SK-N-SH (cell line): ENCODE results near the gene VCP. TPM values are rescaled to one million over a fixed set of nuclear protein-coding genes. Genes with fewer than 3 reads are reported as not detected.

Experiments used
- CTCF ChIA-PET: fragments of 300-600, 350-600 bp; formaldehyde crosslinking; extraction: SDS; loops from one replicate; lab custom pipeline; 2021; lab: Yijun Ruan, JAX
- POLR2A ChIA-PET: fragments of 350-600 bp; sonication (Branson Sonifier 250); formaldehyde crosslinking; extraction: SDS; loops from one replicate; lab custom pipeline; 2020; ENCODE audit warnings: antibody characterized with exemption, inconsistent platforms; lab: Yijun Ruan, JAX
- DNase-seq: peaks from one replicate; pipeline ENCODE4 v3.0.0; 2012
- H2AFZ ChIP-seq: fragments of 200-600 bp; sonication (generic); 2 replicates; pipeline ENCODE4 v1.8.1; 2016; ENCODE audit warnings: antibody characterized with exemption, mild to moderate bottlenecking, low read depth
- H3F3A ChIP-seq: fragments of 200-600 bp; sonication (generic); replicated peaks from 2 replicates; pipeline ENCODE3; 2016; ENCODE audit warnings: antibody characterized with exemption, mild to moderate bottlenecking; ENCODE audit not compliant: insufficient read depth
- H3K27ac ChIP-seq, 2 experiments: fragments of 200-500 bp in 1 of 2; fragments of 200-600 bp in 1 of 2; sonication (Bioruptor generic) in 1 of 2; sonication (generic), shearing (Covaris generic) in 1 of 2; 2 replicates each; pipeline versions ENCODE4 v1.5.1 to v1.6.1; 2014 to 2016; ENCODE audit warnings: low read depth in 2 of 2, inconsistent platforms in 1 of 2, low read length in 1 of 2, mild to moderate bottlenecking in 1 of 2, mixed read lengths in 1 of 2
- H3K27me3 ChIP-seq: fragments of 200-600 bp; sonication (generic), shearing (Covaris generic); 2 replicates; pipeline ENCODE4 v1.6.1; 2016; ENCODE audit warnings: mixed run types; ENCODE audit not compliant: insufficient read depth
- H3K36me3 ChIP-seq, 2 experiments: fragments of 200-500 bp in 1 of 2; fragments of 200-600 bp in 1 of 2; sonication (Bioruptor generic) in 1 of 2; sonication (generic) in 1 of 2; replicated peaks in 1 of 2; 2 replicates each; pipeline versions ENCODE3 to v1.5.1; 2014 to 2016; ENCODE audit warnings: low read length in 1 of 2, mild to moderate bottlenecking in 1 of 2; ENCODE audit not compliant: insufficient read depth in 2 of 2, control insufficient read depth in 1 of 2
- H3K4me1 ChIP-seq, 2 experiments: fragments of 200-500 bp in 1 of 2; fragments of 200-600 bp in 1 of 2; sonication (Bioruptor generic) in 1 of 2; sonication (generic), shearing (Covaris generic) in 1 of 2; 2 replicates each; pipeline versions ENCODE4 v1.5.1 to v1.6.1; 2014 to 2016; ENCODE audit warnings: low read depth in 1 of 2, low read length in 1 of 2, mixed run types in 1 of 2; ENCODE audit not compliant: insufficient read depth in 2 of 2, control insufficient read depth in 1 of 2
- H3K4me2 ChIP-seq: fragments of 200-600 bp; sonication (generic), shearing (Covaris generic); 2 replicates; pipeline ENCODE4 v1.6.1; 2017; ENCODE audit warnings: mixed run types
- H3K4me3 ChIP-seq, 2 experiments: fragments of 200-500 bp in 1 of 2; fragments of 200-600 bp in 1 of 2; sonication (Bioruptor generic) in 1 of 2; sonication (generic), shearing (Covaris generic) in 1 of 2; 2 replicates each; pipeline versions ENCODE4 v1.5.1 to v1.8.1; 2014 to 2016; ENCODE audit warnings: low read depth in 2 of 2, inconsistent platforms in 1 of 2, low read length in 1 of 2, mild to moderate bottlenecking in 1 of 2, mixed read lengths in 1 of 2, moderate library complexity in 1 of 2
- H3K79me2 ChIP-seq: fragments of 200-600 bp; sonication (generic); 2 replicates; pipeline ENCODE4 v1.8.1; 2017; ENCODE audit warnings: mild to moderate bottlenecking; ENCODE audit not compliant: insufficient read depth
- H3K9ac ChIP-seq: fragments of 200-600 bp; sonication (generic); 2 replicates; pipeline ENCODE4 v1.6.1; 2017; ENCODE audit warnings: mixed run types
- H3K9me2 ChIP-seq: fragments of 200-600 bp; sonication (generic); 2 replicates; pipeline ENCODE4 v1.6.1; 2017; ENCODE audit warnings: mixed run types
- H3K9me3 ChIP-seq: fragments of 200-600 bp; sonication (generic); 2 replicates; pipeline ENCODE4 v1.6.1; 2017; ENCODE audit warnings: mixed run types, mild to moderate bottlenecking, moderate library complexity
- H4K20me1 ChIP-seq: fragments of 200-600 bp; sonication (generic); 2 replicates; pipeline ENCODE4 v1.6.1; 2017; ENCODE audit warnings: mild to moderate bottlenecking, mixed run types; ENCODE audit not compliant: insufficient read depth
- CTCF ChIP-seq: fragments of 200-600 bp; sonication (generic); IDR thresholded peaks from 2 replicates; pipeline ENCODE4 v1.6.1; 2017; ENCODE audit warnings: antibody characterized with exemption, mild to moderate bottlenecking, moderate library complexity
- EZH2phosphoT487 ChIP-seq: fragments of 200-600 bp; sonication (generic); IDR thresholded peaks from 2 replicates; pipeline ENCODE4 v1.6.1; 2017; ENCODE audit warnings: low read depth, mixed run types, mild to moderate bottlenecking, antibody characterized with exemption, moderate library complexity, borderline replicate concordance
- FOSL2 ChIP-seq: IDR thresholded peaks from 2 replicates; pipeline ENCODE4 v1.4.0; 2012; ENCODE audit warnings: low read depth, mild to moderate bottlenecking, moderate library complexity, borderline replicate concordance
- FOXM1 ChIP-seq: IDR thresholded peaks from 2 replicates; pipeline ENCODE4 v1.4.0; 2012; ENCODE audit warnings: low read depth, mild to moderate bottlenecking
- GABPA ChIP-seq: IDR thresholded peaks from 2 replicates; pipeline ENCODE4 v1.4.0; 2012; ENCODE audit warnings: low read depth, mild to moderate bottlenecking
- GATA2 ChIP-seq: sonication (generic); formaldehyde crosslinking; IDR thresholded peaks from 2 replicates; pipeline ENCODE4 v1.5.0; 2020; ENCODE audit warnings: mild to moderate bottlenecking, missing genetic modification reagents
- JUND ChIP-seq: IDR thresholded peaks from 2 replicates; pipeline ENCODE4 v1.4.0; 2012
- MAX ChIP-seq: IDR thresholded peaks from 2 replicates; pipeline ENCODE4 v1.4.0; 2012; ENCODE audit warnings: low read depth
- MXI1 ChIP-seq: IDR thresholded peaks from 2 replicates; pipeline ENCODE4 v1.6.1; 2012; ENCODE audit warnings: mild to moderate bottlenecking, low read depth, low read length, improper control_type of control experiment
- NFIC ChIP-seq: IDR thresholded peaks from 2 replicates; pipeline ENCODE4 v1.4.0; 2012; ENCODE audit warnings: borderline replicate concordance
- NRF1 ChIP-seq: IDR thresholded peaks from 2 replicates; pipeline ENCODE4 v1.6.1; 2012; ENCODE audit warnings: low read depth, mild to moderate bottlenecking, low read length
- PBX3 ChIP-seq: IDR thresholded peaks from 2 replicates; pipeline ENCODE4; 2012
- RAD21 ChIP-seq: IDR thresholded peaks from 2 replicates; pipeline ENCODE4 v1.6.1; 2012; ENCODE audit warnings: mild to moderate bottlenecking, low read length
- RCOR1 ChIP-seq: fragments of 150-350 bp; IDR thresholded peaks from 2 replicates; pipeline ENCODE4 v1.6.1; 2017; ENCODE audit warnings: antibody characterized with exemption, low read length
- REST ChIP-seq: IDR thresholded peaks from 2 replicates; pipeline ENCODE4 v1.6.1; 2012; ENCODE audit warnings: mild to moderate bottlenecking, low read depth, low read length, moderate library complexity
- RXRA ChIP-seq: IDR thresholded peaks from 2 replicates; pipeline ENCODE4 v1.4.0; 2012; ENCODE audit warnings: low read depth, mild to moderate bottlenecking, borderline replicate concordance
- SIN3A ChIP-seq: IDR thresholded peaks from 2 replicates; pipeline ENCODE4 v1.6.1; 2012; ENCODE audit warnings: low read depth, mild to moderate bottlenecking, low read length, moderate library complexity, borderline replicate concordance
- TEAD4 ChIP-seq: IDR thresholded peaks from 2 replicates; pipeline ENCODE4 v1.4.0; 2012; ENCODE audit warnings: mild to moderate bottlenecking, borderline replicate concordance; ENCODE audit not compliant: insufficient read depth
- USF1 ChIP-seq: IDR thresholded peaks from 2 replicates; pipeline ENCODE4 v1.4.0; 2012; ENCODE audit warnings: low read depth, borderline replicate concordance
- ZBTB33 ChIP-seq: IDR thresholded peaks from 2 replicates; pipeline ENCODE4 v1.4.0; 2012; ENCODE audit warnings: low read depth, borderline replicate concordance
- WGBS: methylation state at CpG from one replicate; pipeline ENCODE4 v1.1.6; 2017; ENCODE audit warnings: low lambda C conversion rate; 5-methylcytosine and 5-hydroxymethylcytosine counted together
- polyA plus RNA-seq, 3 experiments: library from polyadenylated mRNA; depleted of rRNA; stranded (reverse); fragments of >200 nt; gene quantifications; 2 replicates each; pipeline ENCODE4 v1.2.3, GENCODE V29; 2012

Gene VCP
- polyA plus RNA-seq, 1 of the 3 experiments (the other 2 are of a cell fraction), result 238 TPM

GRCh38 chr9:35102465-35102768, 30.0 kb upstream of the VCP start (continued):
- TF ChIP-seq ZBTB33, result no peak
- TF ChIP-seq EZH2phosphoT487, result no peak

- no peak for TF ChIP-seq TEAD4
- TF ChIP-seq NRF1, result no peak
- no peak for TF ChIP-seq RCOR1
- TF ChIP-seq PBX3, result no peak
- TF ChIP-seq REST, result no peak
- no peak for TF ChIP-seq MAX
- TF ChIP-seq RXRA, result no peak
- TF ChIP-seq JUND, result no peak
- TF ChIP-seq SIN3A, result no peak
- no peak for TF ChIP-seq FOSL2
- TF ChIP-seq FOXM1, result no peak
- no peak for TF ChIP-seq CTCF
- no peak for TF ChIP-seq NFIC
- no peak for TF ChIP-seq MXI1
- no peak for TF ChIP-seq GATA2 (CRISPR knock-in tag)
- TF ChIP-seq RAD21, result no peak
- no peak for TF ChIP-seq USF1
- TF ChIP-seq GABPA, result no peak
- Histone ChIP-seq H2AFZ (no peak overlapping the region), H3K4me3 (no peak overlapping the region), H3K79me2 (peaks cover 29% of the 10 kb centered on the region), H3K36me3 (peaks cover 19 to 39% of the 10 kb centered on the region in 2 experiments), H3K9me2 (no peaks in the 10 kb centered on the region), H3K27me3 (no peaks in the 10 kb centered on the region), H3K4me1 (peaks cover 12 to 23% of the 10 kb centered on the region in 2 experiments; a peak in 3 of 4 replicates), H3K9ac (no peak overlapping the region), H3K27ac (no peak overlapping the region), H4K20me1 (no peaks in the 10 kb centered on the region), H3F3A (peaks cover 9% of the 10 kb centered on the region), H3K9me3 (no peaks in the 10 kb centered on the region), H3K4me2 (no peak overlapping the region)
- WGBS, result 87% methylated on average over 3 of the region's 3 CpGs
- ChIA-PET CTCF (interaction anchor here (1.1 to 7.4 kb wide), 3 partner anchors 26 to 199 kb away, joined by 4 to 54 read pairs (median 19); partner anchors contain the start of gene VCP), POLR2A (interaction anchor here (1.2 kb wide), 1 partner anchor 16 kb away, joined by 3 read pairs; no protein-coding TSS in a partner anchor)
- DNase-seq, result no peak
Observed at GRCh38 chr9:35097573-35097972, 25.1 kb upstream of the VCP start.
